K562 (cell line): ENCODE data around the gene UBE3D. TPM values are rescaled to one million over a fixed set of nuclear protein-coding genes. Genes with fewer than 3 reads are reported as not detected.

Experiments used
- ATF3 ChIP-seq, 2 experiments: fragments of 450-650 bp in 1 of 2; sonication (generic) in 1 of 2; formaldehyde crosslinking in 1 of 2; IDR thresholded peaks in 1 of 2; conservative IDR thresholded peaks in 1 of 2; 2 replicates each; pipeline versions ENCODE4 v1.6.1 to v1.8.1; 2016 to 2023; ENCODE audit warnings: mild to moderate bottlenecking in 2 of 2, moderate library complexity in 2 of 2, inconsistent platforms in 1 of 2, missing genetic modification reagents in 1 of 2
- BRCA1 ChIP-seq, 2 experiments: fragments of 450-650 bp in 1 of 2; sonication (generic) in 1 of 2; formaldehyde crosslinking in 1 of 2; IDR thresholded peaks; 2 replicates each; pipeline versions ENCODE4 v1.5.0 to v1.6.1; 2017 to 2020; ENCODE audit warnings: mild to moderate bottlenecking in 1 of 2, missing genetic modification reagents in 1 of 2
- BRD4 ChIP-seq: fragments of 200-600 bp; sonication (generic); IDR thresholded peaks from 2 replicates; pipeline ENCODE4 v1.6.1; 2017; ENCODE audit warnings: inconsistent platforms
- COPS2 ChIP-seq: fragments of 450-650 bp; conservative IDR thresholded peaks from 2 replicates; pipeline ENCODE4 v1.6.1; 2016; ENCODE audit warnings: mild to moderate bottlenecking, moderate library complexity
- E2F5 ChIP-seq: sonication (generic); formaldehyde crosslinking; IDR thresholded peaks from 2 replicates; pipeline ENCODE4 v1.8.0; 2022; ENCODE audit warnings: mild to moderate bottlenecking, missing genetic modification reagents
- FOXP4 ChIP-seq: sonication (generic); formaldehyde crosslinking; IDR thresholded peaks from 2 replicates; pipeline ENCODE4 v1.8.0; 2022; ENCODE audit warnings: mild to moderate bottlenecking, missing genetic modification reagents, borderline replicate concordance
- HMGN3 ChIP-seq: IDR thresholded peaks from 2 replicates; pipeline ENCODE4 v1.6.1; 2011; ENCODE audit warnings: borderline replicate concordance, low read depth, mild to moderate bottlenecking, mixed read lengths, low read length; ENCODE audit not compliant: insufficient read length; ENCODE audit errors: extremely low read depth
- JUN ChIP-seq, 2 experiments: sonication (generic) in 1 of 2; formaldehyde crosslinking in 1 of 2; IDR thresholded peaks; 2 replicates each; pipeline versions ENCODE4 v1.6.1 to v1.8.0; 2012 to 2022; ENCODE audit warnings: borderline replicate concordance in 2 of 2, mild to moderate bottlenecking in 2 of 2, improper control_type of control experiment in 1 of 2, low read depth in 1 of 2, low read length in 1 of 2, missing genetic modification reagents in 1 of 2
- MAFG ChIP-seq: fragments of 450-650 bp; conservative IDR thresholded peaks from 2 replicates; pipeline ENCODE4 v1.6.1; 2016; ENCODE audit warnings: missing genetic modification characterization, missing compliant biosample characterization
- MAZ ChIP-seq, 2 experiments: fragments of 450-650 bp in 1 of 2; sonication (generic) in 1 of 2; formaldehyde crosslinking; IDR thresholded peaks in 1 of 2; conservative IDR thresholded peaks in 1 of 2; 2 replicates each; pipeline versions ENCODE4 v1.4.0 to v1.5.0; 2020; ENCODE audit warnings: mild to moderate bottlenecking in 1 of 2, missing genetic modification reagents in 1 of 2
- NFE2 ChIP-seq: IDR thresholded peaks from 2 replicates; pipeline ENCODE4 v1.6.1; 2014; ENCODE audit warnings: antibody characterized with exemption, low read depth
- POLR2AphosphoS5 ChIP-seq: IDR thresholded peaks from 2 replicates; pipeline ENCODE4 v1.6.1; 2011; ENCODE audit warnings: mild to moderate bottlenecking, low read depth, low read length, moderate library complexity; ENCODE audit not compliant: control insufficient read depth, insufficient read depth
- RFX1 ChIP-seq: fragments of 450-650 bp; IDR thresholded peaks from 2 replicates; pipeline ENCODE4 v1.6.1; 2016; ENCODE audit warnings: mild to moderate bottlenecking, moderate library complexity
- SMARCC2 ChIP-seq: fragments of 450-650 bp; IDR thresholded peaks from 2 replicates; pipeline ENCODE4 v1.6.1; 2017; ENCODE audit warnings: antibody characterized with exemption, moderate library complexity, mild to moderate bottlenecking, low read depth
- TAF7 ChIP-seq: fragments of 450-650 bp; IDR thresholded peaks from 2 replicates; pipeline ENCODE4 v1.6.1; 2016; ENCODE audit warnings: missing genetic modification characterization, missing compliant biosample characterization
- ZNF133 ChIP-seq: fragments of 250-450 bp; sonication (Bioruptor Pico); IDR thresholded peaks from 2 replicates; pipeline ENCODE4 v1.4.0; 2020; ENCODE audit warnings: mild to moderate bottlenecking
- ZNF311 ChIP-seq: fragments of 250-450 bp; sonication (Bioruptor Pico); IDR thresholded peaks from 2 replicates; pipeline ENCODE4 v1.4.0; 2020; ENCODE audit warnings: mild to moderate bottlenecking, moderate library complexity
- ZNF584 ChIP-seq: fragments of 200-800 bp; sonication (Bioruptor generic); IDR thresholded peaks from 2 replicates; pipeline ENCODE4 v1.6.1; 2016; ENCODE audit warnings: low read depth, mild to moderate bottlenecking, missing genetic modification characterization, missing compliant biosample characterization
- polyA plus RNA-seq, 8 experiments: library from polyadenylated mRNA; depleted of rRNA in 4 of 8; stranded (reverse) in 5 of 8; unstranded in 3 of 8; fragments of >200 nt; fragmentation: Nextera tagmentation in 2 of 8; fragmentation: Illumina TruSeq in 1 of 8; extraction: Ambion mirVana in 2 of 8; extraction: Trizol in 1 of 8; gene quantifications; 2 replicates each; pipeline versions ENCODE4 v1.2.1 to v1.2.3, GENCODE V29; 2011 to 2014; ENCODE audit warnings: inconsistent platforms in 1 of 8, missing spikeins in 1 of 8
- total RNA-seq, 7 experiments: library from RNA; depleted of rRNA in 6 of 7; stranded (reverse); fragments of >200 nt in 6 of 7; fragmentation: Illumina TruSeq in 2 of 7; extraction: Trizol in 2 of 7; gene quantifications; 2 replicates each; pipeline versions ENCODE4 v1.2.1 to v1.2.3, GENCODE V29; 2011 to 2021; ENCODE audit warnings: low replicate concordance in 1 of 7

Gene UBE3D
- total and polyA plus RNA-seq, 9 of the 15 experiments (the other 6 are each of a cell fraction or from before 2014, with no cell fraction given): 9.4 to 17.6 (median 11.9) TPM

- TF ChIP-seq ZNF311: no peak
- TF ChIP-seq NFE2: no peak
- TF ChIP-seq MAFG (tag): no peak
- TF ChIP-seq BRCA1 (IDR thresholded peaks at IDR 0.05): no peak
- no peak for TF ChIP-seq BRCA1 (CRISPR knock-in tag; IDR thresholded peaks at IDR 0.05)
- TF ChIP-seq RFX1: peak; percentile 65
- peak; percentile 12 for TF ChIP-seq HMGN3
- no peak for TF ChIP-seq SMARCC2
- TF ChIP-seq ZNF133 (CRISPR knock-in tag): no peak
- TF ChIP-seq MAZ (CRISPR knock-in tag; conservative IDR thresholded peaks at IDR 0.05 in 1 of 2, IDR thresholded peaks at IDR 0.05 in 1 of 2): peak; percentile 71 to 88
- TF ChIP-seq COPS2: no peak
- TF ChIP-seq JUN (IDR thresholded peaks at IDR 0.05; ENCODE audit: borderline replicate concordance, low read depth, low read length): 0 out of 2 replicates have a peak, but pooled peaks have one; percentile 20
- no peak for TF ChIP-seq JUN (CRISPR knock-in tag; IDR thresholded peaks at IDR 0.05; ENCODE audit: borderline replicate concordance)
- no peak for TF ChIP-seq BRD4
- no peak for TF ChIP-seq FOXP4 (CRISPR knock-in tag)
- no peak for TF ChIP-seq ZNF584
- no peak for TF ChIP-seq ATF3 (IDR thresholded peaks at IDR 0.05)
- peak; percentile 64; the same call in 1 of the 2 replicates for TF ChIP-seq ATF3 (CRISPR knock-in tag; conservative IDR thresholded peaks at IDR 0.05)
- no peak for TF ChIP-seq POLR2AphosphoS5
- TF ChIP-seq E2F5 (CRISPR knock-in tag): no peak
- no peak for TF ChIP-seq TAF7
Observed at GRCh38 chr6:83067448-83068439, 2.1 kb upstream of the UBE3D start, which contains the start of gene DOP1A (continued).
